Gastroesophageal sphincter (tissue), 4 donors: Measurements from ENCODE around the gene C1QTNF1. TPM values are rescaled to one million over a fixed set of nuclear protein-coding genes. Genes with fewer than 3 reads are reported as not detected.

Experiments
- ATAC-seq: fragments of 150-250 bp; one replicate; pipeline ENCODE4 v1.9.1; 2016; ENCODE audit warnings: mild to moderate bottlenecking, moderate library complexity
- H3K27ac ChIP-seq, 4 donors: fragments of 200-600 bp; sonication (generic) in 3 of 4; 1 replicate in 3 of 4; 2 replicates in 1 of 4; pipeline ENCODE4 v1.5.1; 2016 to 2019
- H3K27me3 ChIP-seq: fragments of 200-600 bp; sonication (generic); one replicate; pipeline ENCODE4 v1.5.1; 2019
- H3K36me3 ChIP-seq, 2 donors: fragments of 200-600 bp; sonication (generic); one replicate each; pipeline ENCODE4 v1.5.1; 2019; ENCODE audit warnings: control low read depth in 1 of 2
- H3K4me1 ChIP-seq, 3 donors: fragments of 200-600 bp; sonication (generic); 1 replicate in 2 of 3; 2 replicates in 1 of 3; pipeline ENCODE4 v1.5.1; 2016 to 2019; ENCODE audit warnings: control low read depth in 2 of 3
- H3K4me3 ChIP-seq, 2 donors: fragments of 200-600 bp; sonication (generic); one replicate each; pipeline ENCODE4 v1.5.1; 2019; ENCODE audit warnings: mild to moderate bottlenecking in 1 of 2, moderate library complexity in 1 of 2
- H3K9me3 ChIP-seq, 3 donors: fragments of 200-600 bp; sonication (generic); one replicate each; pipeline ENCODE4 v1.5.1; 2017 to 2019; ENCODE audit warnings: control low read depth in 2 of 3
- CTCF ChIP-seq, 4 experiments: fragments of 200-600 bp in 2 of 4; fragments of 450-650 bp in 2 of 4; sonication (generic) in 1 of 4; IDR thresholded peaks; one replicate each; pipeline ENCODE4 v1.5.1; 2017 to 2019; ENCODE audit warnings: antibody characterized with exemption in 4 of 4, mild to moderate bottlenecking in 2 of 4, moderate library complexity in 2 of 4
- EP300 ChIP-seq: sonication (generic); formaldehyde crosslinking; IDR thresholded peaks from one replicate; pipeline ENCODE4 v1.6.1; 2017; ENCODE audit warnings: antibody characterized with exemption, mild to moderate bottlenecking
- POLR2A ChIP-seq, 2 donors: fragments of 450-650 bp; IDR thresholded peaks; one replicate each; pipeline ENCODE4 v1.6.1; 2017; ENCODE audit warnings: antibody characterized with exemption in 2 of 2, mild to moderate bottlenecking in 2 of 2, moderate library complexity in 1 of 2
- POLR2AphosphoS5 ChIP-seq: sonication (generic); formaldehyde crosslinking; IDR thresholded peaks from one replicate; pipeline ENCODE4 v1.6.1; 2017; ENCODE audit warnings: antibody characterized with exemption
- WGBS, 2 donors: methylation state at CpG; one replicate each; pipeline ENCODE4 v1.1.5; 2018; ENCODE audit warnings: low coverage in 1 of 2; 5-methylcytosine and 5-hydroxymethylcytosine counted together
- total RNA-seq, 4 donors: library from RNA; depleted of rRNA; stranded (reverse); fragments of >200 nt; gene quantifications; one replicate each; pipeline ENCODE4 v1.1.0, GENCODE V29; 2016

Gene C1QTNF1
- total RNA-seq, 4 donors from 2014 or later: 50.8 to 76.5 (median 72.3) TPM

- Histone ChIP-seq H3K4me3 (no peak overlapping the region), H3K27me3 (peaks cover 86% of the 10 kb centered on the region), H3K27ac (no peak overlapping the region), H3K9me3 (no peaks in the 10 kb centered on the region), H3K36me3 (peaks cover 0 to 4% of the 10 kb centered on the region in 2 donors), H3K4me1 (peaks cover 0 to 20% (median 0%) of the 10 kb centered on the region in 3 donors)
- no peak for ATAC-seq
- WGBS, 2 donors: 49 to 57% methylated on average over 6 to 8 of the region's 8 CpGs
- TF ChIP-seq EP300 (no peak), POLR2AphosphoS5 (no peak), CTCF (IDR thresholded peaks at IDR 0.05) (no peak), POLR2A (IDR thresholded peaks at IDR 0.05) (no peak)
These were observed 69.3 kb downstream of the C1QTNF1 start for GRCh38 chr17:79093270-79093669.

GRCh38 chr17:79094261-79094660 lies 70.3 kb downstream of the C1QTNF1 start:
- Histone ChIP-seq H3K4me1 (peaks cover 0 to 20% (median 0%) of the 10 kb centered on the region in 3 donors), H3K4me3 (no peak overlapping the region), H3K36me3 (no peaks in the 10 kb centered on the region), H3K27ac (no peak overlapping the region), H3K27me3 (peaks cover 96% of the 10 kb centered on the region), H3K9me3 (no peaks in the 10 kb centered on the region)
- no peak for TF ChIP-seq CTCF (IDR thresholded peaks at IDR 0.05)
- no peak for TF ChIP-seq POLR2AphosphoS5
- TF ChIP-seq POLR2A (IDR thresholded peaks at IDR 0.05): no peak
- no peak for TF ChIP-seq EP300
- ATAC-seq: no peak
- WGBS, 2 donors: 80% methylated on average over 5 of the region's 17 CpGs; no CpG with 5 or more reads in 1 of the 2 donors

GRCh38 chr17:79095345-79096055 lies 71.5 kb downstream of the C1QTNF1 start:
- WGBS, 2 donors: 80% methylated on average over 2 of the region's 15 CpGs; no CpG with 5 or more reads in 1 of the 2 donors

GRCh38 chr17:79096477-79096876 lies 72.5 kb downstream of the C1QTNF1 start:
- no peak overlapping the region for H3K27ac ChIP-seq
- no peaks in the 10 kb centered on the region for H3K36me3 ChIP-seq
- WGBS, 2 donors: no CpG with 5 or more reads among the region's 16 CpGs
- peaks cover 0 to 8% (median 0%) of the 10 kb centered on the region in 3 donors for H3K4me1 ChIP-seq
- ATAC-seq: no peak
- no peak for TF ChIP-seq POLR2AphosphoS5
- TF ChIP-seq POLR2A (IDR thresholded peaks at IDR 0.05): no peak
- TF ChIP-seq CTCF (IDR thresholded peaks at IDR 0.05): no peak
- no peak for TF ChIP-seq EP300
- H3K4me3 ChIP-seq: no peak overlapping the region
- no peaks in the 10 kb centered on the region for H3K9me3 ChIP-seq
- peaks cover 100% of the 10 kb centered on the region for H3K27me3 ChIP-seq

More at GRCh38 chr17:79095345-79096055, 71.5 kb downstream of the C1QTNF1 start:
- Histone ChIP-seq H3K4me1 (peaks cover 0 to 14% (median 0%) of the 10 kb centered on the region in 3 donors), H3K9me3 (no peaks in the 10 kb centered on the region), H3K27ac (no peak overlapping the region), H3K27me3 (peaks cover 100% of the 10 kb centered on the region), H3K4me3 (no peak overlapping the region), H3K36me3 (no peaks in the 10 kb centered on the region)
- TF ChIP-seq POLR2AphosphoS5 (no peak), CTCF (IDR thresholded peaks at IDR 0.05) (no peak), POLR2A (IDR thresholded peaks at IDR 0.05) (no peak)
- no peak for ATAC-seq
